ENCODE results near the gene SEPTIN2. TPM values are rescaled to one million over a fixed set of nuclear protein-coding genes. Genes with fewer than 3 reads are reported as not detected.

Gene SEPTIN2
- total and polyA plus RNA-seq, 7 donors: 135 to 295 (median 245) TPM

DNA sequence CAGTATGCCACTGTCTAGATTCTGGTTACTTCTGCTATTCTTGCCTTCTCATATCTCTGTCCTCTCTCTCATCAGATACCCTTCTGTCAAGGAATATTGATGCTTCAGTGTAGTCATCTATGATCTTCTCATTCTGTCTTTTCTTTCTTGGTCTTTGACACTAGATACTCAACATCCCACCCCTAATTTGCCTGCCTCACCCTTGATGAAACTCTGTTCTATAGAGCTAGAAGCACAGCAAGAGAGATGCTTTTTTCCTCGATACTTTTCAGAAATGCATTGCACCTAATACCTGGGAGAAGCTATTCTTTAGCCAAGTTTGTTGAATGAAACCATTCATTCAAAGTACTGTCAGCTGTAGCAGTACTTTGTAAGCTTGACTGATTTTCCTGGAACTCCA, 9.5 kb downstream of the SEPTIN2 start:
- H3K4me1 ChIP-seq: peaks cover 0 to 52% (median 34%) of the 10 kb centered on the region in 4 donors
- DNase-seq: no peak
- WGBS, 2 donors: 94 to 95% methylated on average over 1 of the region's 1 CpG
- no peak overlapping the region for H3K4me3 ChIP-seq
- intact Hi-C loops (cut with DNase I): no loop called here
- no peaks in the 10 kb centered on the region for H3K27me3 ChIP-seq
- TF ChIP-seq POLR2A (IDR thresholded peaks at IDR 0.05) (no peak), POLR2AphosphoS5 (IDR thresholded peaks at IDR 0.05) (no peak), EP300 (IDR thresholded peaks at IDR 0.05) (no peak)
- TF ChIP-seq, protein P1, sequence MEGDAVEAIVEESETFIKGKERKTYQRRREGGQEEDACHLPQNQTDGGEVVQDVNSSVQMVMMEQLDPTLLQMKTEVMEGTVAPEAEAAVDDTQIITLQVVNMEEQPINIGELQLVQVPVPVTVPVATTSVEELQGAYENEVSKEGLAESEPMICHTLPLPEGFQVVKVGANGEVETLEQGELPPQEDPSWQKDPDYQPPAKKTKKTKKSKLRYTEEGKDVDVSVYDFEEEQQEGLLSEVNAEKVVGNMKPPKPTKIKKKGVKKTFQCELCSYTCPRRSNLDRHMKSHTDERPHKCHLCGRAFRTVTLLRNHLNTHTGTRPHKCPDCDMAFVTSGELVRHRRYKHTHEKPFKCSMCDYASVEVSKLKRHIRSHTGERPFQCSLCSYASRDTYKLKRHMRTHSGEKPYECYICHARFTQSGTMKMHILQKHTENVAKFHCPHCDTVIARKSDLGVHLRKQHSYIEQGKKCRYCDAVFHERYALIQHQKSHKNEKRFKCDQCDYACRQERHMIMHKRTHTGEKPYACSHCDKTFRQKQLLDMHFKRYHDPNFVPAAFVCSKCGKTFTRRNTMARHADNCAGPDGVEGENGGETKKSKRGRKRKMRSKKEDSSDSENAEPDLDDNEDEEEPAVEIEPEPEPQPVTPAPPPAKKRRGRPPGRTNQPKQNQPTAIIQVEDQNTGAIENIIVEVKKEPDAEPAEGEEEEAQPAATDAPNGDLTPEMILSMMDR (IDR thresholded peaks at IDR 0.05): no peak
- no peaks in the 10 kb centered on the region for H3K9me3 ChIP-seq
- no peak overlapping the region for H3K27ac ChIP-seq
- peaks cover 0 to 43% (median 3%) of the 10 kb centered on the region in 4 donors for H3K36me3 ChIP-seq

DNA sequence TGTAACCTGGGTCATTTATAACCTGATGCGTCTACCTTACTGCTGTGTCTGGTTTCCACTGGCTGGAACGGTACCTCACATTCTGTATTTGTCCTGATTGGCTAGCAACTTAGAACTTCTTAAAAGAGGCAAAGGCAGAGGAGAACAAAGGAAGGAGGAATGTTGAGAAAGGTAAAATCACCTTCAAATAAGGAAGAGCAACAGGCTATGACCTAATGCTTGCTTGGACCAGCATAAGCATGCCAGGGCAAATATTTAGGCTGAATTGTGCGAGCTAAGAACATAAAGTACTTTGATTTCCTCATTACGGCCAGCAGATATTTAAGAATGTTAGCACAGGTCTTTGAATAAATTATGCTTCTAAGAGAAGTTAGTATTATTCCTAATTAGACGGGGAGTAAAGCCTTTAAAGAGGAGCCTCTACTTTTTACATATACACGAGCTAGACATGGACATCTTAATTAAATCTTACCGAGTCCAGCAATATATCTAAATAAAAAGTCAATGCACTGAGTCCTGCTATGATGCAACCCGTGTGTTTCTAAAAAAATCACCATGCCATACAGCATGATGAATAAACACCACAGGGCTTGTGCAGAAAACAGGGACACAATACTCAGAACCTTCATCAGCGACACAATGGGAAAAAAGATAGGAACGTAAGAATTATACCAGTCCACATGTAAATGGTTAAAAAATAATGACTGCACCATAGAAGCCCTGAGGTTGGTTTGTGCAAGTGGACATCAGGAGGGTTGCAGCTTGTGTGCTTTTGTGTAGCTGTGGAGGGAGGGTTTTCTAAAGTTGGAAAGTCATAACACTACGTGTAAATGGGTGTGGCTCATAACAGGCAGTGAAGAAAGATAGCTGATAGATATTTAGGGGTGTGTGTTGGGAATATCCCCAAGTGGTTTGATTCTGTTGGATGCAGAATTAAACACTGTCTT, 14.2 kb downstream of the SEPTIN2 start:
- peaks cover 0 to 6% (median 0%) of the 10 kb centered on the region in 4 donors for H3K4me1 ChIP-seq
- no peak for DNase-seq
- TF ChIP-seq EP300 (IDR thresholded peaks at IDR 0.05) (no peak), POLR2A (IDR thresholded peaks at IDR 0.05) (no peak), POLR2AphosphoS5 (IDR thresholded peaks at IDR 0.05) (no peak)
- TF ChIP-seq, protein P1 (IDR thresholded peaks at IDR 0.05): no peak
- intact Hi-C loops (cut with DNase I): no loop called here
- 85 to 91% methylated on average over 11 of the region's 11 CpGs for WGBS, 2 donors
- H3K9me3 ChIP-seq: no peaks in the 10 kb centered on the region
- H3K36me3 ChIP-seq: peaks cover 0 to 68% (median 3%) of the 10 kb centered on the region in 4 donors
- no peak overlapping the region for H3K4me3 ChIP-seq
- no peak overlapping the region for H3K27ac ChIP-seq
- H3K27me3 ChIP-seq: no peaks in the 10 kb centered on the region

DNA sequence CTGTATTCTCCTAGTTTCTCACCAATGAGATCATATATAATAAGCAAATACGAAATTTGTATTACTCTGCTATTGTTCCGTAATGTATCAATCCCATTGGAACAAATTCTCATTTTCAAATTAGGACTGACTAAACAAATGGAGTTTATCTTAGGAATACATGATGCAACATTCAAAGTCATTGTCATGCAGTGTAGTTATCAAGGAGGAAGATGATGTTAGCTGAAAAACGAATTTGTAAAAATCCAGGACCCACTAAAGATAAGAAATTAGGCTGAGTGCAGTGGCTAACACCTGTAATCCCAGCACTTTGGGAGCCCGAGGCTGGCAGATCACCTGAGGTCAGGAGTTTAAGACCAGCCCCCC, 14.9 kb downstream of the SEPTIN2 start:
- DNase-seq: no peak
- no peak overlapping the region for H3K27ac ChIP-seq
- TF ChIP-seq, protein P1 (IDR thresholded peaks at IDR 0.05): no peak
- TF ChIP-seq EP300 (IDR thresholded peaks at IDR 0.05) (no peak), POLR2A (IDR thresholded peaks at IDR 0.05) (no peak)
- intact Hi-C loops (cut with DNase I): no loop called here
- no peak overlapping the region for H3K4me3 ChIP-seq
- H3K36me3 ChIP-seq: peaks cover 0 to 75% (median 3%) of the 10 kb centered on the region in 4 donors
- no peaks in the 10 kb centered on the region for H3K27me3 ChIP-seq
- no peaks in the 10 kb centered on the region for H3K9me3 ChIP-seq
- no peaks in the 10 kb centered on the region for H3K4me1 ChIP-seq
- WGBS, 2 donors: 90 to 94% methylated on average over 4 of the region's 4 CpGs

DNA sequence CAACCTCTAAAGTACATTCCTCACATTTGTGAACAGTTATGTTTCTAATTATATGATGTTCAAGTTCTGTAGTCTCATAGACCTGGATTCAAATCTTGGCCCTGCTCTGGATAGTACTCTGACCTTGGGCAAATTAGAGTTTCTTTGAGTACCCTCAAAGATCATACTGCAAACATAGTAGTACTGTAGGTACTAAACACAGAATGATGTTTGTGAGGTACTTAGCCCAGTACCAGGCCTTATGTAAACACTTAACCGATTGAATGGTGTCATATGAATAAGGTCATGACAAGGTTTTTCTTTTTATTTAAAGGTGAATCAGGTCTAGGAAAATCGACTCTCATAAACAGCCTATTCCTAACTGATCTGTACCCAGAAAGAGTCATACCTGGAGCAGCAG, 19.1 kb downstream of the SEPTIN2 start:
- TF ChIP-seq EP300 (IDR thresholded peaks at IDR 0.05): no peak
- TF ChIP-seq POLR2A (IDR thresholded peaks at IDR 0.05): no peak
- TF ChIP-seq, protein P1 (IDR thresholded peaks at IDR 0.05): no peak
- no peak for TF ChIP-seq POLR2AphosphoS5 (IDR thresholded peaks at IDR 0.05)
- Histone ChIP-seq H3K27ac (no peak overlapping the region), H3K4me3 (no peak overlapping the region), H3K9me3 (no peaks in the 10 kb centered on the region), H3K4me1 (peaks cover 0 to 4% (median 2%) of the 10 kb centered on the region in 4 donors), H3K27me3 (no peaks in the 10 kb centered on the region), H3K36me3 (peaks cover 3 to 72% (median 21%) of the 10 kb centered on the region in 4 donors)
- DNase-seq: no peak
- 54 to 79% methylated on average over 2 of the region's 2 CpGs for WGBS, 2 donors
- intact Hi-C loops (cut with DNase I): no loop called here
